ENCODE measurements around the gene IFT74. TPM values are rescaled to one million over a fixed set of nuclear protein-coding genes. Genes with fewer than 3 reads are reported as not detected.
A peak's percentile ranks its signal among the peaks of the same experiment; 100 is the strongest.

The IFT74 gene
- 21.9 TPM for total RNA-seq

GRCh38 chr9:26955921-26956859 lies at the start of gene IFT74:
IFT74 (plus strand) TSS chr9:26956412; CDS start chr9:26961968, 5,556 bp downstream.
- DNase-seq = peak; percentile 98

GRCh38 chr9:26913138-26913668 lies 43.0 kb upstream of the IFT74 start:
- no peak for DNase-seq

GRCh38 chr9:26919698-26920097 lies 36.5 kb upstream of the IFT74 start:
- no peak for DNase-seq

- no peak for DNase-seq
These were observed 30.6 kb upstream of the IFT74 start for GRCh38 chr9:26925609-26926008.

GRCh38 chr9:26928902-26929495 lies 27.2 kb upstream of the IFT74 start:
- no peak for DNase-seq

- no peak for DNase-seq
These were observed 20.4 kb upstream of the IFT74 start for GRCh38 chr9:26935847-26936246.

- DNase-seq = no peak
These were observed 18.3 kb upstream of the IFT74 start for GRCh38 chr9:26937816-26938371.

GRCh38 chr9:26939955-26940711 lies 16.1 kb upstream of the IFT74 start:
- no peak for DNase-seq

- DNase-seq = no peak
These were observed 15.4 kb upstream of the IFT74 start for GRCh38 chr9:26940779-26941178.

- no peak for DNase-seq
These were observed 10.6 kb upstream of the IFT74 start for GRCh38 chr9:26945591-26945990.

GRCh38 chr9:26946753-26947727 lies 9.2 kb upstream of the IFT74 start, which contains the start of gene PLAA:
PLAA (minus strand) TSS chr9:26947242; CDS start chr9:26947045, 197 bp downstream.
- DNase-seq = peak; percentile 93

- no peak for DNase-seq
These were observed 8.5 kb upstream of the IFT74 start for GRCh38 chr9:26947736-26948135.

GRCh38 chr9:26949637-26950069 lies 6.6 kb upstream of the IFT74 start:
- no peak for DNase-seq

- no peak for DNase-seq
These were observed 5.7 kb upstream of the IFT74 start for GRCh38 chr9:26950521-26950920.

- DNase-seq = no peak
These were observed 4.4 kb upstream of the IFT74 start for GRCh38 chr9:26951794-26952193.

- DNase-seq = no peak
These were observed 2.1 kb upstream of the IFT74 start for GRCh38 chr9:26954050-26954508.

- DNase-seq = peak; percentile 17
These were observed 849 bp upstream of the IFT74 start for GRCh38 chr9:26955222-26955903.

GRCh38 chr9:26956860-26957233 lies 635 bp downstream of the IFT74 start:
- no peak for DNase-seq

- DNase-seq = no peak
These were observed 15.5 kb downstream of the IFT74 start for GRCh38 chr9:26971721-26972120.

GRCh38 chr9:26973989-26974388 lies 17.8 kb downstream of the IFT74 start:
- DNase-seq = no peak

Data from skin of body (tissue), 2 donors.